DMS153 treated with DMSO at 0.1 percent for 48 hours (cell line): ENCODE data around the gene PHLDB1.
"Not testable (repeated sequence)": the region's sequence is repeated elsewhere in the genome, so short reads cannot be mapped to it uniquely, and the experiment has no call there.

Source experiments
- DNase-seq: peaks from one replicate; lab custom pipeline; 2025; ENCODE audit not compliant: unreplicated experiment; lab: John Stamatoyannopoulos, UW

PHLDB1 gene

DNA sequence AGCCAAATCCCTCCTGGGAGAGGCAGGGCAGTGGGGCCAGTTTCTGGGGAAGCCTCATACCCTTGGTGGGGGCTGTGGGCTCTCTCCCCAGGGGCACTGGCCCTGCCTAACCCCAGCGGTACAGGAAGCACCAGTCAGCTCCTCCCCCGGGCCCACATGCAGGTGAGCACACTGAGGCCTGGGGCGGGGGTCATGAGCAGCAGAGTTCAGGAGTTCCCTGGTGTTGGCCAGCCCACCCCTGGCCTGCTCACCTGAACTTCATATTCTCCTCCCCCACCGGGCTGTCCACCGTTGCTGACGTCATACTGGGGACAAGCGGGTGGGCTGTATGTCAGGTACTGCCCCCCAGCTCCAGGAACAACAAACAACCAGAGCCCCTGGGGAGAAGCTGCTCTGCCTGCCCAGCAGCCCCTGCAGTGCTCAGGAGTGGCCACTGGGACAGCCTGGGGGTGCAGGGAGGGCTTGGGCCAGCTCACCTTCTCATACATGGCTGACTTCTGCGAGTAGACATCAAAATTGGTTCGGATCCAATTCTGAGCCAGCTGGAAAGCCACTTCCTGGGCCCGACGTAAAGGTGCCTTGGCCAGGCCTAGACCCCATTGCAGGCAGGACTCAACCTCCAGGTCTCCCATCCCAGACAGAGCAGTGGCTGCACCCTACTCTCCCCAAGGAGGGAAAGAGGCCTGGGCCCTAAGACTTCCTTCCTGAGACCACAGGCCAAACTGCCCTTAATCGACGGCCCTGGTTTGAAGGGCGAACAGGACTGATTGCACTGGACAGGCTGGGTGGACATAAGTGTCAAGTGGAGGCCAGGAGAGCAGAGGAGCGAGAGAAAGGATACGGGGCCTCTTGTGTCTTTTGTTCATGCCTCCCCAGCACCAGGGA is 51.3 kb downstream of the PHLDB1 start:
- DNase-seq = no peak

DNA sequence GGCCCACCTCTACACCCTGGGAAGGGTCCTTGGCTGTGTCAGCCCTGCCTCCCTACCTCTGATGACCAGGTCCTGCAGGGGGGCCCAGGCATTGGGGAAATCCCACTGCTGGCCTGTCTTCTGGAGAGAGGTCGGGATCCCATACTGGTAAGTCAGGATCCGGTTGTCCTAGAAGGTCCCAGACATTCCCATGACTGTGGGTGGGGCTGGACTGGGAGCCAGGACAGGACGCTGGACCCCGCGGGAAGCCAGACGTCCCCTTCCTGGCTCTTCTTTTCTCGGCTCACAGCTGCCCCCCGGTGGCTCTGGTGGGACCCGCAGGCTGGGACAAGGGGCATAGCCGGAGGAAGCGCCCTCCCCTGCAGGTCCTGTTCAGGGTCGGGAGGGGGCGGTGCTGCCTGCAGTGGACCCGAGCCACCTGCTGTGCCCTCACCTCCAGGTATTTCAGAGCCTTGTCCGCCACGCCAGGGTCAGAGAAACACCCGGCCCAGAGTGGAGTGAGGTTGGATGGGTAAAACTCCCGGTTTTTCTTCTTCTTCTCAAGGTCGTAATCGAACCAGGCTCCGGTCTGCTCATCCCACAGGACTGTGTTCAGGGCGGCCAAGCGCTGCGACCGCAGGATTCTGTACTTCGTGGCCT is 52.0 kb downstream of the PHLDB1 start:
- peak; percentile 86 for DNase-seq

DNA sequence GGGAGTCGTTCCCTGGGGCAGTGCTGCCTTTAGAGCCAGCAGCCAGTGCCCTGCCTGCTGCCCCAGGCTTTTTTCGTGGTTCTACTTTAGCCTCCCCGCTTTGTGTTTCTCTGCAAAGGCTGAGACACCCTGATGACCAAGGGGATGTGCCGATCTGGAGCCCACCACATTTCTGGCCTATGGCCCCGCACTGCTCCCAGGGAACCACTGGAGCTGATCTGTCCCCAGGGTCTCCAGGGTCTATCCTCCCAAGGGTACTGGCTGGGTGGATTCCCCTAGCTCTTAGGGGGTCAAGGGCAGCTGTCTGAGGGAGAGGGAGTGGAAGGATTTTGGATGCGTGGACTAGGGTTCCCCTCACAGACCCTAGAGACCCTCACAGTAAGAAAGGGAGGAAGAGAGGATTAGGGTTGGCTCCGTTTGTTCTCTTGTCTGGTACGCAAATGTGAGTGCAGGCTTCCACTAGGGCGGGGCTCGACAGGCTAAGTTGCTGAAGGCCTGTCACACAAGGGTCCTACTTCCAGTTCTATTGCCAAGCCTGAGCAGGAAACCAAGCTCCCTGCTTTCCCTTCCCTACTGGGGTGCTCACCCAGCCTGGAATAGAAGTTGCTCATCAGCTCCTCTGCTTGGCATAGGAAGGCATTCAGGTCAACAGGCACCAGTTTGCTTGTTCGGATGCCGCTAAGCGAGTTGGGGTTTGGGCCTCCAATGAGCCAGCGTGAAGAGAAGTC is 52.7 kb downstream of the PHLDB1 start:
- DNase-seq = no peak

DNA sequence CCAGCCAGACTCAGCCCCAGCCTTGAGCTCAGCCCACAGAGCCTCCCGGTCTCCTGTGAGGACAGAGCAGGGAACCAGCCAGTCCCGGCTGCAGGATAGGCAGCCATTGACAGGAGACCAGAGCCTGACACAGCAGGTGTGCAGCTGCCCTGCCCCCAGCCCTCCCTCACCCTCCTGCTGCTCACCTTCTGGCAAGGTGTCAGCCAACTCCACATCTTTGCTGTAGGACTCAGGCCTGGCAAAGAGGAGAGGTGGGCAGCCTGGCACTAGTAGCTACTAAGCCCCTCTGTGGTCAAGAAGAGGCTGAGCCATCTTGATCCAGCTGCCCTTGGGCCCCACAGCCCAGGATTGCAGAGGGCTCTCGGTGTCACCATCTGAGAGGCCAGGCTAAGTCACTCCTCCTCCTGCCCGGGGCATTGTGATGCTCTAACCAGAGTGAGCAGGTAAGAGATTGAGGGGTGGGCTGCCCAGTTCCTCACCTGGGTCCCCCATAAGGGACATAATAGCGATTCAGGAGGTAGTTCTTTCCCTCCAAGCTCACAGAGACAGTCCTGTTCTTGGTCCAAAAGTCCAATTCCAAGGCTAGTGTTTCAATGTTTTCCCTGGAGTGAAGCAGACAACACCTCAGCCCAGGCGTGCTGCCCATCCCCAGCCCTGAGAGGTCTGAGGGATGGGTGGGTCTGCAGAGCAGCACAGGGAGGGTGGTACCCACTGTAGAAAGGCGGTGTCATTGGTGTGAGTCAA is 53.4 kb downstream of the PHLDB1 start:
- DNase-seq = no peak

DNA sequence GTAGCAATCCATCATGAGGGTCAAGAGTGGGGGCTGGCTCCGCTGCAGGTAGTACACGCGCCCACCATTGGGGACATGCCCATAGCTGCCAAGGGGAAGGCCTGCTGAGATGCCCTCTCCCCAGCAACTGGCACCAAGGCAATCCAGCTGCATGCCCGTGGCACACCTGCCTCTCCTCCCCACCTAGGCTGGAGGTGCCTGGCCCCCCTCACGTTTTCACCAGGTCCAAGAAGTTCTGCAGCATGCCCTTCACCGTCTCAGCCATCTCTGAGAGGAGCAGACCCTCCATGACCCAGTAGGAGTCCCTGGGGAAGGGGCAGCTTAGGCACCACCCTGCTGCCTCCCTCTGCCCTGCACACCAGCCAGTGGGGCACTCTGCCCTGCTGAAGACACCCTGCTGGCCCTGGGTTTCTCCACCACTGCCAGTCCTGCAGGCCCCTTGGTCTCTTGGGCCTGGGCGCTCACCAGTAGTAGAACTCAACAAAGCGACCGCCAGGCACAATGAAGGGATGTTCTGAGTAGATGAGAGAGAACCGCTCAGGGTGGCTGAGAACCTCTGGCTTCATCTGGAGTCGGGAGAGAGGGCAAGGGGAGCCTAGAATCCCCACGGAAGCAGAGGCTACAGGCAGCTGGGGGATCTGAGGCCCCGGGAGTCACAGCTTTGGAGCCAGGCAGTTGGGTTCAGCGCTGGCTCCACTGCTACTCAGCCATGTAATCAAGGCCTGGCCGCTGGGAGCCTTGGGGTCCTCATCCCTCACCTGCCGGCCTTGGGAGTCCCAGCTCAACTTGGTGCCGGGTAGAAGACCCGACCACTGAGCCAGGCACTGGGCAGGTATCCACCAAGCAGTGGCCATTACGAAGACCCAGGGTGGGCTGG is 54.2 kb downstream of the PHLDB1 start:
- DNase-seq = no peak

DNA sequence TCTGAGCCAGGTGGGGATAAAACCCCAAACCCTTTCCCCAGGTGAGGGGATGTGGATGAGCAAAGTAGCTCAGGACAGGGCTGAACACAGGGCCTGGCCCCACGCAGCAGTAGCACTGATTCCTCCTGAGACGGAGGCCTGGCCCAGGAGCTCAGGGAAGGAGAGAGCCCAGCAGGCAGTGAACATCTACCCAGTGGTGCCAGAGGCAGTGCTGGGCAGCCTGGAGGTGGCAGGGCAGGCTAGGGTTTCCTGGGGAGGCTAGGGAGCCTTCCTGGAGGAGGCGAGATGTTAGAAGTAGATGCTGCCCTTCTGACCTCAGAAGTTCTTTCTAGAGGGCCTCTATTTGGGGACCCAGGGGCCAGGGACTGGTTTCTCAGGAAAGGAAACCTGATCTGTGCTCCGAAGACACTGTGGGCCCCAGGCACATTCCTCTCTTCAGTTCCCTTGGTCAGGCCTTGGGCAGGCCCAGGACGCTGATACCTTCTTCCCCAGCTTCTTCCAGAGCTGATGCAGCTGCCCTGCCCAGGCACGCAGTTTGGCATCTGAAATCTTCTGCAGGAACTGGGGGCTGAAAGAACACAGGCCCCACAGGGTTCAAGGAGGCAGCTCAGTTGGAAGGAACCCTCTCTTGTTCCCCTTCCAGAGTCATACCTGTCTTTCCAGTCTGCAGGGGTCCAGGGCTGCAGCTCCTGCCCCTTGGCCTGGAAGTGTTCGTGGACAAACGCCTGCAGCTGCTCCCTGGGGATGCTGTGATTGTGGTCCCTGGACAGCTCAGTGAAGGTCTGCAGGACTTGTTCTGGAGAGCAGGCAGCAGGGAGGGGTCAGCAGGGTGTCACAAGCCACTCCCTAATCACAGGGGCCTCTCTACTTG is 55.2 kb downstream of the PHLDB1 start:
- DNase-seq = no peak

DNA sequence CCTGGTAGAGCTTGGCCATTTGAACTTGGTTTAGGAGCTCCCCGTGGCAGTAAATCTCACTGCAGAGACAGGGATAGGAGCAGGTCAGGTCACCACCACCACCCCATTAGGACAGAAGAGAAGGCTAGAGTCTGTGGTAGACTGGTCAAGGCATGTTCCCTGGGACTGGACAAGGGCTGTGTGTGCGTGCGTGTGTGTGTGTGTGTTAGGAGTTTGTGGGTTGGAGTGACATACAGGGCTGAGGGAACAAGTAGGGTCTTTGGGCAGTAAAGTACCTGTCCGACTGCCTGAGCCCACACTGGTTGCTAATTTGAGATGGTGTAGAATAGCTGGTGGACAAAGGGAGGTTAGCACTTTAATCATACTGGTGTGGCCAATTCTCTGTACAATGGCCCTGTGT is 56.0 kb downstream of the PHLDB1 start:
- no peak for DNase-seq

DNA sequence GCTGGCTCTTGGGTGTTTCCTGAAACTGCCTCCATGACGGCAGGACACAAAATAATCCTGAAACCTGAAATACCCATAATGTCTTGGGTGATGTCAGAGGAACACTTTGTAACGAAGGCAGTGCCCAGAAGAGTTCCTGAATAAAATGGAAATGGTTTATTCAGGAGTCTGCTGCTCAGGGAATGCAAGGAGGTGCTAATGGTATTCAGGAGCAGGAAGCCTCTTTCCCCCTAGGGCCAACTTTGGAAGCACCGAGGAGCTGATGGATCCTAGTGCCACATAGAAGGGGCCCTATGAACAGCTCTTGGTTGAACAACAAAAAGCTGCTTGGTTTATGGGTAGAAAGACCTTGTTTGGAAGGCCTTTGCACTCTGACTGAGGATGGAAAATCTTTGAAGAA is 56.5 kb downstream of the PHLDB1 start:
- no peak for DNase-seq

DNA sequence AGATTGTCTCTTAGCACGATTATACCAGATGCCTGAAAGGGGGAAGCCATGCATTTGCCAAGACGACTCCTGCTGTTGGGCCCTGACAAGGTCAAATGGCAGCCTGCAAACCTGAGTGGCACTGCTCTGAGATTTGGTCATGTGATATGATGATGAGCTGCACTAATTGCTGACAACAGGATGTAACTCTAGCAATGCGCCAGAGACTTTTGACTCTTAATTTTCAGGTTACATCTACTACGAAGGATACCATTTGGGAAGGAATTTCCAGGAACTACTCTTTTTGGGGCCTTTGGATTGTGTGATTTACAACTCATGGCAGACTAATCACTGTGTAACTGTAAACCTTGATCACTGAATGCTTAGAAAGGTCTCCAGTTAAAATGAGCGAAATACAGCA is 59.0 kb downstream of the PHLDB1 start:
- DNase-seq = no peak

DNA sequence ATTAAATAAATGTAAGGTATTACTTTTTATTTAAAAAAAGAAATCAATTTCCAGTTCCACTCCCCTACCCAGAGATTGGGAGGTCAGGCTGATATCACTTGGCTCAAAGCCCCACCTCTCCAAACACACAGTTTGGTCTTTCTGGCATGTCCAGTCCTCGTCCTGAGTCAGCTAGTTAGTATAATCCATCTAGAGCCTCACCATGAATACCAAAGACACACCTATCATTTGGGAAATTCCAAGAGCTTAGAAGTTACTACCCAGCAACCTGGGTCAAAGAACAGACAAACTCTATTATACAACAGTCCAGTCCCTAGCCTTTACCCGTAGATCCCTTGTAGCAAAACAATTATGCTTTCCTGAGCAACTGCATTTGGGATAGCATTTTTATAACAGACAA is 62.6 kb downstream of the PHLDB1 start:
- no peak for DNase-seq

DNA sequence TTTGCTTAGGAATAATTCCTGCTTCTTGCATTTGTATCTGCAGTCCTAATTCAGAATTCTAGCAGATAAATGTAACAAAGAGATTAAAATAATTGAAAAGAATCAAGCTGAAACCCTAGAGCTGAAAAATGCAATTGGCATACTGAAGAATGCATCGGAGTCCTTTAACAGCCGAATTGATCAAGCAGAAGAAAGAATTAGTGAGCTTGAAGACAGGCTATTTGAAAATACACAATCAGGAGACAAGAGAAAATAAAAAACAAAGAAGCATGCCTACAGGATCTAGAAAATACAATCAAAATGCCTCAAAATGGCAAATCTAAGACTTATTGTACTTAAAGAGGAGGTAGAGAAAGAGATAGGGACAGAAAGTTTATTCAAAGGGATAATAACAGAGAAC is 63.8 kb downstream of the PHLDB1 start:
- DNase-seq = no peak

DNA sequence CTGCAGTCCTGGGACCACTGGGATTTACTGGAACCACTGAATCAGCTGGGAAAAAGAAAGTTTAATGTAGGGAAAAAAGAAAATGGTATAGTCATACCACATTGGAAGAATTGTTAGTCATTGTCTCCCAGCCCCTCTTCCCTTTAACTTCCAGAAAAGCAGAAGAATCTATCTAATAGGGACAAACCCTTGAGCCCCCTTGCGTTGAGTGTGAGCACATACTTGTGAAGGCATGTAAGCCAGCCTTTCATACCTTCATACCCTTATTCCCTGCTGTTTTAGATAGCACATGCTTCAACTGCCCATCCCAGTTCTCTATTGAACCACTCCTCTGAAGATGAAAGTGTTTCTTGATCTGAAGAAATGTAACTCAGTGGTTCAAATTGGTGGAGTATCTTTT is 65.4 kb downstream of the PHLDB1 start:
- no peak for DNase-seq

DNA sequence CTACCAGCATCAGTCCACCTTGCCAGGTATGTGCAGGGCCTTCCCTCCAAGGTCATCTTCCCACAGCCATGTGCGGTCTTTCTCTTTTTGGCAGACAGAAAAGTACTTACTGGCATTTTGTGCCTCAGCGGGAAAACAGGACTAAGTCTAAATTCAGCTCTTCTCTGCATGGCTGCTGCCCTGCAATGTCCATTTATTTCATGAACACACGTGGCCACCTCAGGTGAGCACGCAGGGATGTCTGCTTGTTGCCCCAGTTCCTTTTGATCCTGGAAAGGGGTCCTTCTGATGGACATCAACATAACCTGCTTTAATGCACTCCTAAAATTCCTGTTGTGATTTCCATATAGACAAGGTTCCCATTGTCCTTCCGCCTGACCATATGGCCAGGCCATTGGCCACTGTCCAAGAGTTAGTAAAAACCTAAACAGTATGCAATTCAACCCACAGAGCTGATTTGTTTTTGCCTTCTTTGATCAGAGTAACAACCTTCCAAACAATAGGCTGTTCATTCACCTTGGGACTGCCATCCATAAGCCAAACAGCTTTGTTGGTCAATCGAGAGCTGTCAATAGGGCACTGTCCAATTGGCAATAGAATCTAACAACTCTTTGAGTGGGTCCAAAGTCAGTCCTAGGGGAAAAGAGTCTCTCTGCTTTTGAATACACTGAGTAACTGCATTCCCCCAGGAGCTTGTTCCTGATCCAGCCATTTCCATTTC is 66.1 kb downstream of the PHLDB1 start:
- DNase-seq = no peak

DNA sequence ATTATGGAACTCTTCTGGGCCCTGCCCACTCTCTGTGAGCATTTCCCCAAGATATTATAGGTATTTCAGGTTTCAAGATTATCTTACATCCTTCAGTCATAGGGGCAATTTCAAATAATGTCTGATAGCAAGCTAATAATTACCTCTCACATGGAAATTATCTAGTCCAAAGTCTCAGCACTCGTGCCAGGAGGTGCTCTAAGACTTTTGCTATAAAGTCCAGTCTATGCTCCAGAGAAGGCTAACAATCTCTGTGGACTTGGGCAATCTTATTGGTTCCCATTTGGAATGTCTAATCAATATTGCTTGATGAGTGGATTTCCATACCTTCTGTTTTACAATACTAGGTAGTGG is 66.6 kb downstream of the PHLDB1 start:
- no peak for DNase-seq

DNA sequence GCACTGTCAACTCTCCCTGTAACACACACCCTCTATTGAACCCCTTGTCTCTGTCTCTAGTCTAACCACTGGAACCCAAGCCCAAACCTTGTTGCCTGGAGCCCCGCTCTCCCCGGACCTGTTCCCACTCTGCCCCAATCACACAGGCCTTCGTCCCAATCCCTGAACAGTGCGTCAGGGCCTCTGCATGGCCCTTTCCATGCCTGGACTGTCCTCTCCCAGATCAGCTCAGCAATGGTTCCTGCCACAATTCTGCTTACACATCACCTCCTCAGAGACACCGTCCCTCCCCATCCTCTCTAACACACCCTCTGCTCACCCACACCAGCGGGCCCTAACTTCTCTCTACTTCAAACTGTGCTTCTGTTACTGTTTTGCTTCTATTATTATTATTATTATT is 70.6 kb downstream of the PHLDB1 start:
- no peak for DNase-seq

DNA sequence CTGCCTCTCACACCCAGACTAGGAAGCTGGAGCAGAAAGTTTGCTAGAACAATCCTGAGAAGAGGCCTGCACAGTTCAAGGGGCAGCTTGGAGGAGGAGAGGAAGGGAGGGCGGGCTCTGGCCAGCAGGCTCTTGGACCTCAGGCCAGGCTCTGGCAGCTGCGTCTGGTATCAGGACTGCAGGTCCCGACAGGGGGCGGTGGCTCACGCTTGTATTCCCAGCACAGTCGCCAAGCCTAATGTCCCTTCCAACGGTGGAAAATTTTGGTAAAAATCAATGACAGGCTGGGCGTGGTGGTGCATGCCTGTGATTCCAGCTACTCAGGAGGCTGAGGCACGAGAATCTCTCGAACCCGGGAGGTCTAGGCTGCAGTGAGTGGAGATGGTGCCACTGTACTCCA is 71.5 kb downstream of the PHLDB1 start:
- not testable (repeated sequence) for DNase-seq

DNA sequence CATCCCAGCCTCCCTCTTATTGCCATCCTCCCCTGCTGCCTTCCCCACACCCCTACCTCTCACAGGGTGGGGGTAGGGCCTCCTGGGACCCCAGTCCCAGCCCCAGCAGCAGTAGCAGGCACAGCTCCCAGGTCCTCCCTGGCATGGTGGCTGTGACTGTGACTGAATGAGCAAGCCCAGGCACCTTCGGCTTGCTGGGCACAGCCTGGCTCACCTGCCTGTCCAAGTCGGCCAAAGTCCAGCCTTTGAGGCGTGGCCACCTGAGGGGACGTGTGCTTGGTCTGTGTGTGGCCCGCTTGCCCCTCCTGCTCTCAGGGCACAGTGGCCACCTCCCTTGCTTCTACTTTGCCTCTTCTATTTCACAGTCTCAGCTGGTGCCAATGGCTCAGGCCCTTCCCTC is 72.1 kb downstream of the PHLDB1 start, which contains the start of gene TREH:
Gene TREH, minus strand, starts transcription at position 168 of the 400 bp plus-strand sequence. Its CDS starts 23 bp downstream, at position 145.
- DNase-seq = no peak

DNA sequence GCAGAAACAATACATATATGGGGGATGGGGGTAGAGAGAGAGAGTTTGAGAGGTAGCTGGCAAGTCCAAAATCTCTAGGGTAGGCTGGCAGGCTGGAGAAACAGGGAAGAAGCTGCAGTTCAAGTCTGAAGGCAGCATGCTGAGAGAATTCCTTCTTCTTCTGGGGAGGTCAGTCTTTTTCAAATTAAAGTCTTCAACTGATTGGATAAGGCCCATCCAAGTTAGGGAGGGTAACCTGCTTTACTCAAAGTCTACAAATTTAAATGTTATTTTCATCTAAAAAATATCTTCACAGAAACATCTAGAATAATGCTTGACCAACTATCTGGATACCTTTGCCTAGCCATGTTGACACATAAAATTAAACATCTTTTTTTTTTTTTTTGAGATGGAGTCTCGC is 75.0 kb downstream of the PHLDB1 start:
- no peak for DNase-seq

DNA sequence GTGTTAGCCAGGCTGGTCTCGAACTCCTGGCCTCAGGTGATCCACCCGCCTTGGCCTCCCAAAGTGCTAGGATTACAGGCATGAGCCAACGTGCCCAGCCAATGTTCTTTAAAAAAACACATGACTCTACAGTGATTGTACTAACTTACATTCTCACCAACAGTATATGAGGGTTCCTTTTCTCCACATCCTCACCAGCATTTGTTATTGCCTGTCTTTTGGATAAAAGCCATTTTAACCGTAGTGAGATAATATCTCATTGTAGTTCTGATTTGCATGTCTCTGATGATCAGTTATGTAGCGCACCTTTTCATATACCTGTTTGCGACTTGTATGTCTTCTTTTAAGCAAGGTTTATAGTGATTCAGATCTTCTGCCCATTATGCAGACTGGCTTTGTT is 75.5 kb downstream of the PHLDB1 start:
- DNase-seq = not testable (repeated sequence)
